ENCODE measurements around the gene PIWIL1.

DNA sequence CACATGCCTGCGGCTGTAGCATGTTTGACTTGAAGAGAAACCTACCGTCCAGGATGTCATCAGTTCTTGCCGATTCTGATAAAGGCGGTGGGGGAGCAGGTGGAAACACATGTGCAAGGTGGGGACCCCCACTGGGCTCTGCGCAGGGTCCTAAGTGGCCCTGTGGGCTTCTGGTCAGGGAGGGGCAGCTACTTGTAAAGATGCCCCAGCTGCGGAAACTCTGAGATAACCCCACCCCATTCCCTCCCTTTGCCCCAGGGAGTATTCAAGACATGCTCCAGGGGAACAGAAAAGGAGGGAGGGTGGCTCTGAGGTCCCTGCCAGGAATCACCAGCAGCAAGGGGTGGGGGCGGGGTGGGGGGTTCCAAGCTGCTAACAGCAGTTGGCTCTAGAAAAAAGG, 67.6 kb downstream of the PIWIL1 start:
- TF ChIP-seq, protein P1, sequence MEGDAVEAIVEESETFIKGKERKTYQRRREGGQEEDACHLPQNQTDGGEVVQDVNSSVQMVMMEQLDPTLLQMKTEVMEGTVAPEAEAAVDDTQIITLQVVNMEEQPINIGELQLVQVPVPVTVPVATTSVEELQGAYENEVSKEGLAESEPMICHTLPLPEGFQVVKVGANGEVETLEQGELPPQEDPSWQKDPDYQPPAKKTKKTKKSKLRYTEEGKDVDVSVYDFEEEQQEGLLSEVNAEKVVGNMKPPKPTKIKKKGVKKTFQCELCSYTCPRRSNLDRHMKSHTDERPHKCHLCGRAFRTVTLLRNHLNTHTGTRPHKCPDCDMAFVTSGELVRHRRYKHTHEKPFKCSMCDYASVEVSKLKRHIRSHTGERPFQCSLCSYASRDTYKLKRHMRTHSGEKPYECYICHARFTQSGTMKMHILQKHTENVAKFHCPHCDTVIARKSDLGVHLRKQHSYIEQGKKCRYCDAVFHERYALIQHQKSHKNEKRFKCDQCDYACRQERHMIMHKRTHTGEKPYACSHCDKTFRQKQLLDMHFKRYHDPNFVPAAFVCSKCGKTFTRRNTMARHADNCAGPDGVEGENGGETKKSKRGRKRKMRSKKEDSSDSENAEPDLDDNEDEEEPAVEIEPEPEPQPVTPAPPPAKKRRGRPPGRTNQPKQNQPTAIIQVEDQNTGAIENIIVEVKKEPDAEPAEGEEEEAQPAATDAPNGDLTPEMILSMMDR (IDR thresholded peaks at IDR 0.05; ENCODE audit: low read length), result no peak
- no peak for TF ChIP-seq EZH2 (IDR thresholded peaks at IDR 0.05; ENCODE audit: borderline replicate concordance, low read length)
